Measurements from ENCODE around the gene LRP11.
A peak's percentile ranks its signal among the peaks of the same experiment; 100 is the strongest.
"Not testable (repeated sequence)": the region's sequence is repeated elsewhere in the genome, so short reads cannot be mapped to it uniquely, and the experiment has no call there.

Gene LRP11

GRCh38 chr6:149863698-149864577 lies at the start of gene LRP11:
TSS of gene LRP11 (minus strand) at chr6:149864359. CDS start at chr6:149864020, 339 bp downstream.
- peak; percentile 67 to 76 (median 67) for DNase-seq (ENCODE audit: low read depth in 2 of 3, low spot score in 1 of 3)

- no peak for DNase-seq (ENCODE audit: low read depth in 2 of 3, low spot score in 1 of 3)
Measured at GRCh38 chr6:149913540-149914240, 49.5 kb upstream of the LRP11 start.

- no peak for DNase-seq (ENCODE audit: low read depth in 2 of 3, low spot score in 1 of 3)
Measured at GRCh38 chr6:149913085-149913484, 48.9 kb upstream of the LRP11 start.

GRCh38 chr6:149912680-149913079 lies 48.5 kb upstream of the LRP11 start:
- not testable (repeated sequence) for DNase-seq (ENCODE audit: low read depth in 2 of 3, low spot score in 1 of 3)

- no peak for DNase-seq (ENCODE audit: low read depth in 2 of 3, low spot score in 1 of 3)
Measured at GRCh38 chr6:149910721-149911151, 46.6 kb upstream of the LRP11 start.

GRCh38 chr6:149909701-149910470 lies 45.7 kb upstream of the LRP11 start:
- no peak for DNase-seq (ENCODE audit: low read depth in 2 of 3, low spot score in 1 of 3)

- not testable (repeated sequence) for DNase-seq (ENCODE audit: low read depth in 2 of 3, low spot score in 1 of 3)
Measured at GRCh38 chr6:149908480-149908879, 44.3 kb upstream of the LRP11 start.

GRCh38 chr6:149907317-149907716 lies 43.2 kb upstream of the LRP11 start:
- DNase-seq (ENCODE audit: low read depth in 2 of 3, low spot score in 1 of 3) = no peak

GRCh38 chr6:149906405-149906804 lies 42.2 kb upstream of the LRP11 start:
- DNase-seq (ENCODE audit: low read depth in 2 of 3, low spot score in 1 of 3) = no peak

- DNase-seq (ENCODE audit: low read depth in 2 of 3, low spot score in 1 of 3) = no peak
Measured at GRCh38 chr6:149905911-149906371, 41.8 kb upstream of the LRP11 start.

GRCh38 chr6:149905371-149905910 lies 41.3 kb upstream of the LRP11 start:
- DNase-seq (ENCODE audit: low read depth in 2 of 3, low spot score in 1 of 3) = no peak

GRCh38 chr6:149904661-149905370 lies 40.7 kb upstream of the LRP11 start:
- no peak for DNase-seq (ENCODE audit: low read depth in 2 of 3, low spot score in 1 of 3)

GRCh38 chr6:149903938-149904611 lies 39.9 kb upstream of the LRP11 start:
- no peak for DNase-seq (ENCODE audit: low read depth in 2 of 3, low spot score in 1 of 3)

- DNase-seq (ENCODE audit: low read depth in 2 of 3, low spot score in 1 of 3) = no peak
Measured at GRCh38 chr6:149901444-149902140, 37.4 kb upstream of the LRP11 start.

- no peak for DNase-seq (ENCODE audit: low read depth in 2 of 3, low spot score in 1 of 3)
Measured at GRCh38 chr6:149900620-149901443, 36.7 kb upstream of the LRP11 start.

GRCh38 chr6:149899926-149900619 lies 35.9 kb upstream of the LRP11 start:
- DNase-seq (ENCODE audit: low read depth in 2 of 3, low spot score in 1 of 3) = no peak

GRCh38 chr6:149899486-149899885 lies 35.3 kb upstream of the LRP11 start:
- DNase-seq (ENCODE audit: low read depth in 2 of 3, low spot score in 1 of 3) = no peak

- no peak for DNase-seq (ENCODE audit: low read depth in 2 of 3, low spot score in 1 of 3)
Measured at GRCh38 chr6:149898966-149899365, 34.8 kb upstream of the LRP11 start.

Data from stimulated activated CD4-positive, alpha-beta T cell treated with anti-CD3 and anti-CD28 coated beads, Interleukin-12 subunit alpha, Interleukin-12 subunit beta, amount 100 ng/mL, for 48 hours (primary cell).